HG02759 (cell line): Measurements from ENCODE around the gene PRKG1.
A peak's percentile ranks its signal among the peaks of the same experiment; 100 is the strongest.
"Not testable (repeated sequence)": the region's sequence is repeated elsewhere in the genome, so short reads cannot be mapped to it uniquely, and the experiment has no call there.

Experiments
- ATAC-seq: cut with Tn5 transposase; IDR thresholded peaks from one replicate; pipeline ENCODE4 v1.9.1; 2021; ENCODE audit warnings: mild to moderate bottlenecking, moderate library complexity; ENCODE audit not compliant: unreplicated experiment

Gene PRKG1

DNA sequence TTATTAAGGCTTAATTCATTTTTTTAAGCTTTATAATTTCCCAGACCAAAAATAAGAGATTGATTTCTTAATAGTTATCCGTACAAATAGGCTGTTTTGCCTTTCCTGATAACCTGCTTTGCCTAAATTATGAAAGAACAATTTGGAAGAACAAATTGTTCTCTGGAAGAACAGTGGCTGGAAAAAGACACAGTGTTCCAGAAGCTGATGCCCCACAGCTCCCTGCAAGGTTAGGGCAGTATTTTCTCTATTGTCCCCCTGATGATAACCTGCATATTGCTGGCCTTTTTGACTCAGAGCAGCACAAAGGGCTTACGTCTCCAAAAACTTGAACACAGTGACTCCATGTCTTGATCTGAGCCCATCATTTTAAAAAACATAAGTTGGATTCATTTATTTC lies 473.7 kb downstream of the PRKG1 start:
- no peak for ATAC-seq

GRCh38 chr10:51552879-51553278 lies 478.6 kb downstream of the PRKG1 start:
- no peak for ATAC-seq

- no peak for ATAC-seq
Measured at GRCh38 chr10:51564896-51565510, 490.7 kb downstream of the PRKG1 start.

DNA sequence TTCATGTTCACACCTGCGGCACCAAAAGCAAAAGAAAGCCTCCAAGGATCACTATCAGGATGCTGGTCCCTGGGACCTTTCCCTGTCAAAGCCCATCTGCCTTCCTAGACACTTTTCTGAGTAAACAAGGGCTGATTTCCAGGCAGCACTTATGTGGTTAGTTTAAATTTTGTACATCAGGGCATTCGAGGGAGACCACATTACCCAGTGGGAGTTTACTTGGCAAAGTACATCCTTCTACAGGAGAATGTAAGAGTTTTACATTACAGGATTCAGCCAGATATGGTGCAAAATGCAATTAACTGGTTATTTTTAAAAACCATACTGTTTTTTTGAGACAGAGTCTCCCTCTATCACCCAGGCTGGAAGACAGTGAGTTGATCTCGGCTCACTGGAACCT lies 493.0 kb downstream of the PRKG1 start:
- no peak for ATAC-seq

- no peak for ATAC-seq
Measured at GRCh38 chr10:51569467-51569866, 495.2 kb downstream of the PRKG1 start.

- no peak for ATAC-seq
Measured at GRCh38 chr10:51574248-51575048, 500.2 kb downstream of the PRKG1 start.

GRCh38 chr10:51581196-51581595 lies 506.9 kb downstream of the PRKG1 start:
- ATAC-seq = not testable (repeated sequence)

DNA sequence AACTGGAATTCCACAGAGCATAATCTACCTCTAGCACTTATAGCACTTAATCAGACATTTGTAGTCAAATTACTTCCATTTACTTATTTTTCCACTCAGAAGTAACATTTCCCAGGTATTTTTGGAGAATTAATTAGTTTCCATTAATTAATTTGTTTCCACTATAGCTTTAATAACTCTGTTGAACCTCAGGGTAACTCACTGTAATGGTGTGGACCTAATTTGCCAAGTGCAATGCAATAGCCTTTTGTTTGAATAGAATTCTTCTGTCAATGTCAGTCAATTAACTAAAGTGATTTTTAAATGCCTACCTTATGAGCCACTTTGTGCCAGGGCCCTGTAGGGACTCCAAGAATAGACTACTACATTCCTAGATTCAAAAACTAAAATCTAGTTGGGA lies 509.7 kb downstream of the PRKG1 start:
- no peak for ATAC-seq

GRCh38 chr10:51585742-51586141 lies 511.5 kb downstream of the PRKG1 start:
- ATAC-seq = no peak

- ATAC-seq = no peak
Measured at GRCh38 chr10:51588984-51589383, 514.7 kb downstream of the PRKG1 start.

DNA sequence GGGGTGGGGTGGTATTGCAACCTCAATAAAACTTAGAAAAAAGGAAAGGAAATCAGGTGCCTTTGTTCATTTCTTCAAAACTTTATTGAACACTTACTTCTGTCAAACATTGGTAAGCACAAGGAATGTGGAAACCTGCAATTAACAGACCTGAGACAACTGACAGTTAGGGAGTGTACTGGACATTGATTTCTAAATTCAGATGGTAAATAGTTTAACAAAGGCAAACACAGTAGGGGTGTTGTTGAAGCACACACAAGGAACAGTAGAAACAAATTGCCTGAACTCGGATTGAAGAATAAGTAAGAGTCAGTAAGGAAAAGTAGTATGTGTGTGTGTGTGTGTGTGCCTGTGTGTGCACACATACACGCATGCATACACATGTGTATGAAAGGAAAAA lies 516.5 kb downstream of the PRKG1 start:
- ATAC-seq = no peak

- ATAC-seq = no peak
Measured at GRCh38 chr10:51596695-51597094, 522.4 kb downstream of the PRKG1 start.

- no peak for ATAC-seq
Measured at GRCh38 chr10:51599647-51600046, 525.4 kb downstream of the PRKG1 start.

DNA sequence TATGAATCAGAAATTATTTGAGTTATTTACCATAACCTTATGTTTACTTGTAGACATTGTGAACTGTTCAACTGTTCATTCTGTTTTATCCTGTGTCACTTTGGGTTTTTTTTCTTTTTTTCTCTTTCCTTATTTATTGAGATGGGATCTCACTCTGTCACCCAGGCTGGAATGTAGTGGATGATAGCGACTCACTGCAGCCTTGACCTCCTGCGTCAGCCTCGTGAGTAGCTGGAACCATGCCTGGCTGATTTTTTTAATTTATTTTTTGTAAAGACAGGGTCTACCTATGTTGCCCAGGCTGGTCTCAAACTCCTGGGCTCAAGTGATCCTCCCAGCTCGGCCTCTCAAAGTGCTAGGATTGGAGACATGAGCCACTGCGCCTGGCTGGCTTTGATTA lies 528.0 kb downstream of the PRKG1 start:
- no peak for ATAC-seq

- ATAC-seq = no peak
Measured at GRCh38 chr10:51604579-51604978, 530.3 kb downstream of the PRKG1 start.

GRCh38 chr10:51606825-51607462 lies 532.7 kb downstream of the PRKG1 start:
- ATAC-seq = no peak

DNA sequence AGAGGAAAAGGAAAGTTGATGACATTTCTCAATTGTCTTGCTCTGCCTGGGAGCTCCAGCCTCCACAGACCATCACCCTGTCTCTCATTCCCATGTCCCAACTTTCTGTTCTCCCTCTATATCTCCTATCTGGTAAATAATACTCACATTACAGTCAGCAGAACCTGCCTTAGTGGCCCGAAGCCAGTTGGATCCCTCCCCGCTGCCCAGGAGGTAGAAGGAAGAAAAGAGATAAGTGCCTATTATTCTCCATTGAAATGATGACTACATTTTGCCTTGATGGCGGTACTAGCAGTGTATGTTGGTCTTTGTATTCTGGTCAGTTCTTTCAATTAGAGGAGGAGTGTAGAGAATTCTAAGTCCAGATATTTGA lies 533.2 kb downstream of the PRKG1 start:
- no peak for ATAC-seq

GRCh38 chr10:51608211-51608610 lies 533.9 kb downstream of the PRKG1 start:
- ATAC-seq = no peak

- ATAC-seq = no peak
Measured at GRCh38 chr10:51615764-51616298, 541.5 kb downstream of the PRKG1 start.

GRCh38 chr10:51617576-51618235 lies 543.4 kb downstream of the PRKG1 start:
- peak; percentile 44 for ATAC-seq

- ATAC-seq = no peak
Measured at GRCh38 chr10:51619365-51619764, 545.1 kb downstream of the PRKG1 start.
